Esophagus muscularis mucosa (tissue), 3 donors: Measurements from ENCODE around the gene TSSC4.

ENCODE experiments used
- CTCF ChIP-seq, 3 experiments: fragments of 200-600 bp in 2 of 3; fragments of 450-650 bp in 1 of 3; sonication (generic) in 2 of 3; IDR thresholded peaks; one replicate each; pipeline ENCODE4 v1.5.1; 2017 to 2019; ENCODE audit warnings: antibody characterized with exemption in 3 of 3, mild to moderate bottlenecking in 2 of 3, moderate library complexity in 1 of 3
- EP300 ChIP-seq: sonication (generic); formaldehyde crosslinking; IDR thresholded peaks from one replicate; pipeline ENCODE4 v1.6.1; 2017; ENCODE audit warnings: antibody characterized with exemption

- no peak for TF ChIP-seq CTCF (IDR thresholded peaks at IDR 0.05)
- no peak for TF ChIP-seq EP300
Measured at GRCh38 chr11:2421226-2421994, 20.9 kb downstream of the TSSC4 start.
